GM21786 (cell line): ENCODE results near the gene GSTP1.
"Not testable (repeated sequence)": the region's sequence is repeated elsewhere in the genome, so short reads cannot be mapped to it uniquely, and the experiment has no call there.

ENCODE experiments used
- ATAC-seq: cut with Tn5 transposase; IDR thresholded peaks from one replicate; pipeline ENCODE4 v1.9.1; 2021; ENCODE audit not compliant: unreplicated experiment

The GSTP1 gene

GRCh38 chr11:67583247-67584204, at the start of gene GSTP1:
TSS of gene GSTP1 (plus strand) at chr11:67583812. CDS start at chr11:67583844, 32 bp downstream.
- ATAC-seq: peak; percentile 60

GRCh38 chr11:67534070-67534679, 49.4 kb upstream of the GSTP1 start:
- no peak for ATAC-seq

DNA sequence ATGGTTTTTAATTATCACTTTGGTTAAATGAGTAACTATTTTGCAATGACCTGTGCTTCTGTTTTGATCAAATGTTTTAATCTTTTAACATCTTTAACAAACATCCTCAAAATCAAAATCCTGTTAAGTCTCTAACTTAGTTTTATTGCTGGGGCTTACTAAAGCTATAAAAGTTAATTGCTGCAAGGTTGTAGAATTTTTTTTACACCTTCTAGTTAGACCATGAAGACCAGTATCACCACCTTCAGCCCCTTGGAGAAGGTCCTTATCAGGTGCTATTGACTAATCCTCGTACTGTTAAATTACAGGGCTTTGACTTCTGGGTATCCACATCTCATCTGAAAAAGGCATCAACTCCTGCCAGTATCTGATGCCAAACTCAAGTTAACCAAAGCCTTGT, 48.1 kb upstream of the GSTP1 start:
- ATAC-seq: no peak

DNA sequence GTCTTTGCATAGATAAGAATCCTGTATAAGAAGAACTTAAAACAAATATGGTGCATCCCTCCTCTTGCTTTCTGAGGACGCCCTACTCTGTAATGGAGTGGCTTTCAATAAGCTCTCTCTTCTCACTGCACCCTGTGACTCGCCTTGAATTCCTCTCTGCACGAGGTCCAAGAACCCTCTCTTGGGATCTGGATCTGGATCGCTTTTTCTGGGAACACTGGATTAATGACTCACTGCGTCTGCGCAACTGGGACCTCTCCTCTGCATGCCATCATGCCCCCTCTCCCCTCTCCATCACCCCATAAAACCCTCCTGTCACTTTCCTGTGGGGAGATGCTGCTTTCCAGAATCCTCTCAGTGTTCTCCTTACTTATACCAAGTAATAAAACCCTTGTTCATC, 45.3 kb upstream of the GSTP1 start:
- no peak for ATAC-seq

DNA sequence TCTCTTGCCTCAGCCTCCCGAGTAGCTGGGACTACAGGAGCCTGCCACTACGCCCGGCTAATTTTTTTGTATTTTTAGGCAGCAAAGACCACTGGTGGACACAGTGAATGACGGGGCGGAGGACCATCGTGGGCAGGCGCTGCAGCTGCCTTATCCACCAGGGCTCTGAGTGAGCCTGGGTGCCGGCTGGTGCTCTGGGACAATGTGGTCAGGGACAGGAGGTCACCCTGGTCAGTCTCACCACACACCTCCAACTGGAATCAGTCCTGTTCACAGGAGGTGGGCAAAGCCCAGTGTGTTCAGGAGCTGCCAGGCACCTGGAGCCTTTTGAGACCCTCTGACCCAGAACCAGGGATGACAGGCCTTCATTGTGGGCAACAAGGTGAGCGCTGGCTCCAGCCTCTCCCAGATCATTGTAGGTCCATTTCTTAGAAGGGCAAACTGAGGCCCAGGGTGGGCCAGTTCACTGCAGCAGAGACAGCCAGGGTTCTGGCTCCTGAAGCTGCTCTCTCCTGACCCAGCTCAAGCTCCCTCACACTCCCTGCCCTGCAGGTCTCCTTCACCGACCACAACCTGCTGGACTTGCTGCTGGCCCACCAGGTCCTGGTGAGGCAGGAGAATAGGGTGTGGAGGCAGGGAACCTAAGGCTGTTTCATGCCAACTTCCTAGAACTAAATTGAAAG, 44.6 kb upstream of the GSTP1 start:
- ATAC-seq: no peak

DNA sequence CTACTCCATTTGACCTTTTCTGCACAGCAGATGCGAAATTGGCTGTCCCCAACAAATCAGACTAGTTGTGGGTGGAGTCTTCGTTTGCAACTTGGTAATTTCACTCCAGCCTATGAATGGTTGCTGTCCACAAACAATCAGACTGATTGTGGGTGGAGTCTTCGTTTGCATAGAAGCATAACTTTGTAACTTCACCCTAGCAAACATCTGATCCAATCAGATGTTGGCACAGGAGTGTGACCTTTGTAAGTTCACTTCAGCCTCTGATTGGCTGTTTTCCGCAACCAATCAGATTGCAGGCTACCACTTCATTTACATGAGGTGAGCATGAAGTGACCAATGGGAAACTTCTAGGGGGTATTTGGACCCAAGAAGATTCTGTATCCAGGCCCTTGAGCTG, 44.1 kb upstream of the GSTP1 start:
- no peak for ATAC-seq

DNA sequence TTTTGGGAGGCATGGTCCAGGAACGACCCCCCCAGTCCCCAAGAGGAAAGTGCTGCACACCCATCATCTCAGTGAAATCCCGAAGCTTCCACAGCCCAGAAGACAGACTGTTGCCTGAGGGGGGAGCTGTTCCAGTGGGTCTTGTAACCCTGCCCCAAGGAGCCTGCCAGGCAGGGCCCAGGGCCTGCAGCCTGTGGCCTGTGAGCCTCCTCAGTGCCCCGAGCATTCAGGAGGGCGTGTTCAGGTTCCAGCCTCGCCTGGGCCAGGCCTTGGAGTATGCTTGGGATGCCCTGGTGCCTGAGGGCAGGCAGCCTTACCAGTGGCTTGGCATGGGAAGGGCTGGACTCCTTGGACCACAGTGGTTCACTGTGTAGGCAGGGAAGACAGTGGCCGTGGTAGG, 42.4 kb upstream of the GSTP1 start:
- no peak for ATAC-seq

DNA sequence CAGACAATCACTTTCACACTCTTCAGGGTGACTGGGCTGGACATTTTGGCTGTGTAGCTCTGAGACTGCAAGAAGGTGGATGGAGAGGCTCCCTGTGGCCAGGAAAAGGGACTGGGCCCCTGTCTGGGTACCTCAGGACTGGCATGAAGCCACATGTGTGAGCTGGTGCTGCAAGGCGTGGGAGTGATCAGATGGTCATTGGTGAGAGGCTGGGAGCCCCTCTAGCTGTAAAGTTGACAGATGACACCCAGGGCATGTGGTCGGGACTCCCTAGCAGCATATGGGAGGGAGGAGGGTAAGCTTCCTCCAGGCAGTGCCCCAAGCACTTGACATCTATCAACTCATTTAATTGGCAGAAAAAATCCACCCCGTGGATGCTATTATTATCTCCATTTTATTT, 41.4 kb upstream of the GSTP1 start:
- no peak for ATAC-seq

DNA sequence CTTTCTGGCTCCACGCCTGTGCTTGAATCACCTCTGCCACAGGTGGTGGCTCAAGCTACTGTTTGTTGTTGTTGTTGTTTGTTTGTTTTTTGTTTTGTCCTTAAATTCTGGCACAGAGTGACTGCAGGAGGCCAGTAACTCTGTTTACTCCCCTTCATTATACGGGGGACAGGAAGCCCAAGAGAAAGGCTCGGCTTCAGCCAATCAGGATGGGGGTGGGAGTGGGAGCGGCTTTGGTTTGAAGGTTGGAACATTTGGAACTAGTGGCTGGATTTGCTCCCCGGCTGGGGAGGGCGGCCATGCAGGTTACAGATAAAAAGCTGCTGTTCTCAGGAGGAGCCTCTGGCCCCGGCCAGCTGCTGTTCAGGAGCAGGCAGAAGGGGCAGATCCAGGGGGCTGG, 40.6 kb upstream of the GSTP1 start:
- no peak for ATAC-seq

- no peak for ATAC-seq
Measured at GRCh38 chr11:67543585-67543984, 40.0 kb upstream of the GSTP1 start.

DNA sequence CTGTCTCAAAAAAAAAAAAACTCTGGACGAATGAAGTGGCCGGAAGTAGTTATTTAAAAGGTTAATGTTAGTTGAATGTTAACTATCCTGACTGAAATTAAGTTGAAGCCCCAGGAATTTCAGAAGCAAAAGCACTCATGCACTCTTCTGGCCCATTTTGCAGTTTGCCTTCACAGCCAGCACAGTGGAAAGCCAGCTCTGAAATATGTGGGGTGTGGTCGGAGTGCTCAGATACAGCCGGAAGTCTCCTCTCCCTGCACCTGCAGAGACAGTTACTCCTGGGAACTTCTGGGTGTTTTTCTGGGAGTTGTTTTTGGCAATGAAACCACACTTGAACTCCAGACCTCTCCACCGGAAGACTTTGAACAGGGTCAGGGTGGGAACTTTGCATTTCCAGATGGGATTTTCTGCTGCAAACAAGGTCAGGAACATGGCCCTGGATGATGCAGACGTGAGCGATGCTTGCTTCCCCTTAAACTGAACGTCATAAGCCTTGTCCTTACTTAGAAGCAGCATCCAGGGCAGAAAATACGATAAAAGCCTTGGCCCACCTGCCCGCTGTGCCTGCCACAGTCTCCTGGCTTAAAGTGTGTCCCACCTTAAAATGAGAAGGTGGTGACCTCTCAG, 38.9 kb upstream of the GSTP1 start:
- ATAC-seq: no peak

DNA sequence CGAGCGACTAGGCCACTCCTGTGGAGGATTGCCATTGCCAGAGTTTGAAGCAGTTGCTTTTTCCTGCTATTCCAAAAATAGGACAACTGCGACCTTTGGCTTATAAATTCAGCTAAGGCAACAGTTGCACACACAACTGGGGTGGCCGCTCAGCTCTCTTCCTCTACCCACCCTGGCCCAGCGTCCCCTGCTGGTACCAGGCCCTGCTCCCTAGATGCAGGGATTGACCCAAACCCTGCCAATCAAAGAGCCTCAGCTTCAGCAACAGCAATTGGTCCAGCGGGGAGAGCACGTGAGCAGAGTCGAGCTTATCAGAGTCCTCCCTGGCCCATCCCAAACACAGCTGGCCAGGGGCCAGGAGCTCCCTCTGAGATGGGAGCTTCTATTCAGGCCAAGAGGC, 38.3 kb upstream of the GSTP1 start:
- ATAC-seq: no peak

GRCh38 chr11:67548112-67548511, 35.5 kb upstream of the GSTP1 start:
- not testable (repeated sequence) for ATAC-seq

- no peak for ATAC-seq
Measured at GRCh38 chr11:67548555-67549110, 35.0 kb upstream of the GSTP1 start.

GRCh38 chr11:67551127-67551526, 32.5 kb upstream of the GSTP1 start:
- no peak for ATAC-seq

- not testable (repeated sequence) for ATAC-seq
Measured at GRCh38 chr11:67551697-67552096, 31.9 kb upstream of the GSTP1 start.

GRCh38 chr11:67556244-67556643, 27.4 kb upstream of the GSTP1 start:
- ATAC-seq: no peak

GRCh38 chr11:67558084-67558772, 25.4 kb upstream of the GSTP1 start:
- no peak for ATAC-seq

- peak; percentile 79 for ATAC-seq
Measured at GRCh38 chr11:67561971-67562619, 21.5 kb upstream of the GSTP1 start.
